ENCODE results near the gene TPCN2.
"Not testable (repeated sequence)": the region's sequence is repeated elsewhere in the genome, so short reads cannot be mapped to it uniquely, and the experiment has no call there.

Gene TPCN2

GRCh38 chr11:69048694-69049489 lies at the start of gene TPCN2:
Gene TPCN2 (plus strand): TSS chr11:69048932. CDS start chr11:69048998, 66 bp downstream.
- DNase-seq, result peak; percentile 97

- no peak for DNase-seq
Observed at GRCh38 chr11:68999093-68999747, 49.5 kb upstream of the TPCN2 start.

DNA sequence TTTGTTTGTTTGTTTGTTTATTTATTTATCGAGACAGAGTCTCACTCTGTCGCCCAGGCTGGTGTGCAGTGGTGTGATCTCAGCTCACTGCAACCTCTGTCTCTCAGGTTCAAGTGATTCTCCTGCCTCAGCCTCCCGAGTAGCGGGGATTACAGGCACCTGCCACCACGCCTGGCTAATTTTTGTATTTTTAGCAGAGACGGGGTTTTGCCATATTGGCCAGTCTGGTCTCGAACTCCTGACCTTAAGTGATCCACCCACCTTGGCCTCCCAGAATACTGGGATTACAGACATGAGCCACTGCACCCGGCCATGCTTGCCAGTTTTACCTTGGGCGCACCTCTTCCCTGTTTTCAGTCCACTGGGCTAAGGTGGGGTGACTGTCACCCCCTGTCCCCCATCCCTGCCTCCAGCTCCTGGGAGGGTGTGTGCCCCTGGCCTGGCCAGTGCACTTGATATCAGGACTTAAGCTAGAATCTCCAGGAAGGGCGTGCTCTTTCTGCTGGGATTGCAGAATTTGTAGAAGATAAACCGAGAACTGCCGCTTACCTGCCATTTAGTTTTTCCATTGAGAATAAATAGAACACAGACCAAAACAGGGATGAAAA lies 48.9 kb upstream of the TPCN2 start:
- DNase-seq, result not testable (repeated sequence)

GRCh38 chr11:69000391-69000790 lies 48.3 kb upstream of the TPCN2 start:
- DNase-seq, result no peak

DNA sequence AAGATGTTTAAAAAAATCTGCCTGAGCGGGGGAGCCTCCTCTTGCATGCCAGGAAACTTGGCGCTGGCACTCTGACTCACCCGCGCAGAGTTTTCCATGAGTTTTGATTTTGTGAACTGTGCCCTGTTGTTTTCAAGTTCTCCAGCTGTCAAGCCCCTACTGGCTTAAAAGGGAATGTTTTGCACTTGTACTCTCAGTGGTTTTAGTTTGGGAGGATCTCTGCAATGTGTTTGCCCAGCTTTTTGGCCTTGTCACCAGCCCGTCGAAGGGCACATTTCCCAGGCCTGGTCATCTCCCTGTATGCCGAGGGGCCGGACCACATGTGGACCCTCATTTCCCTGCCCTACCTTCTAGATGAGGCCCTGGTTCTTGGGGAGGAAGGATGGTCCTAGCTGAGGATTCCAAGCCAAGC lies 47.9 kb upstream of the TPCN2 start:
- DNase-seq, result peak; percentile 88

DNA sequence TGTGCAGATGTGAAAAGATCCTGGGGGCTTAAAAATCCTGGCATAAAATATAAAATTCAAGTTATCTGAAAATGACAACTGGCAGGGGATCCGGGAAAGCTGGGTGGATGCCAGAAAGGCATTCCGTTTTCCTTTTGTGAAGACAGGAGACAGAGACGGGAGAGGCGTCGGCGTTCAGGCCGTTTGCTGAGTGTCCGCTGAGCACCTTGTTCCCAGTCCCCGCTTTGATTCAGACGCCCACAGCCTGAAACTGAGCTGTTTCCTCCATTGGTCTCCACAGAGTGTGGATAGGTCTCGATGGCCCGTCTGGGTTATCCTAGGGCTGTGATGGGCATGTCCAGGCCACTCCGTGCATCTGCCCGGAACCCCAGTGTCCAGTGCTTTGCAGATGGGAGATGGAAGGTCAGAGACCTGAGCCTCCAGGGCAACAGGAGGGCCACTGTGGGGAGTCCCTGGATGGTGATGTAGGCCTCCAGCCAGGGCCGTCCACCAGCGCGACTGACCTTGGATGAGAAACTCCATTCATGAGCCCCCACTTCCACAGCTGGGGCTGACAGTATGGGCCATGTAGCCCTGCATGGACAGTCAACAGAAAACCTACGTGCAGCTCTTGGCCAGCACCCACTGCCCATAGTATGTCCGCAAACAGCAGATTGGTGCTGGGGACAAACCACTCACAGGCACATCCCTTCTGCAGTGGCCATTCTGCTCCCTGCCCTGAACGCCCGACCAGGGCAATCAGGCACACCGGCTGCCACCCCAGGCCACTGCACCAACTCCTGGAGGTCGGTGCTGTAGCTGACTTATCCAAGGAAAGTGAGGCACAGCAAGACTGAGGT lies 47.3 kb upstream of the TPCN2 start:
- no peak for DNase-seq

DNA sequence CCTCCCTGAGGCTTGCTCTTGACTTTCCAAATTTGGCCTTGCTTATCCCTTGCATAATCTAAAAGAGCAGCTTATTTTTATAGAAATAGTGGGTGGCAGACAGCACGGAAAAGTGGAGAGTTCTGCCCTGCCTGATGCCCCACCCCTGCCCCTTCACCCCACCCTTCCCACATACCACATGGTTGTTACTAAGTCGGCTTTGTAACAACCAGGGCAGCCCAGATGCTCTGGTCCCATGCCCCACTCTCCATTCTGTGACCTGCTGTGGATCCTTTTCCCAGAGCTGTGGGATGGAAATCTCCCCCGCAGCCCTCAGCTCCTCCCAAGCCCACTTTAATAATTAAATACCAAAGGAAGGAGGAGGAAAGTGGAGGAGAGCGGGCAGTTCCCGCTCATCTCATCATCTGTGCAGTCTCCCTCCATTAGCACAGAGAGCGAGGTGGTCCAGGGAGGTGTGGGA lies 46.6 kb upstream of the TPCN2 start:
- DNase-seq, result no peak

DNA sequence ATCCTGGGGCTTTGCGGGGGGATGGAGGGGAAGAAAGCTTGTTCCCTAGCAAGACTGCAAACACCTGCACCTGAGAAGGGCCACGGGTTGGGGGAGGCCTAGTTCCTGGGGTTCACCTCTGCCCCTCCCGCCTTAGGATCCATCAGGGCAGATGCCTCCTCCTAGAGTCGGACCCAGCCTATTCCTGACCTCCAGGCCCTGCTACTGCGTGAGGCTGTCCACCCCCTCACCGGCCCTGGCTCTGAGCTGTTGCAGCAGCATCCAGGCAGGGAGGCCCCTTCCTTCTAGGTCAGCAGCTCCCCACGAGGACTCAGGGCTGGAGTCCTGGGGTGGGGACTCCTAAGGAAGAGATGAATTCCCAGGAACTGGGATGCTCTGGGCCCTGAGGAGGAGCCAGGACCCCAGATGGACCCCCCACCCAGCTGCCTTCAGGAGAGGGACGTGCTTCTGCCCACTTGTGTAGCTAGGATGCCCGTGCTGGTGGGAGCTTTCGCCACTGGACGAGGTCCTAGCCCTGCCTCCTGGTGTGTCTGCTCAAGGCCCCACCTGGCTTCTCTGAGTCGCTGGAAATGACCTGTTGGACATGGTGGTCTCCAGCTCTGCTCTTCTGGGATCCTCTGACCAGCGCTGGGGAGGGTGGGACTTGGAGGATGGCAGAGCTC lies 46.0 kb upstream of the TPCN2 start:
- DNase-seq, result no peak

DNA sequence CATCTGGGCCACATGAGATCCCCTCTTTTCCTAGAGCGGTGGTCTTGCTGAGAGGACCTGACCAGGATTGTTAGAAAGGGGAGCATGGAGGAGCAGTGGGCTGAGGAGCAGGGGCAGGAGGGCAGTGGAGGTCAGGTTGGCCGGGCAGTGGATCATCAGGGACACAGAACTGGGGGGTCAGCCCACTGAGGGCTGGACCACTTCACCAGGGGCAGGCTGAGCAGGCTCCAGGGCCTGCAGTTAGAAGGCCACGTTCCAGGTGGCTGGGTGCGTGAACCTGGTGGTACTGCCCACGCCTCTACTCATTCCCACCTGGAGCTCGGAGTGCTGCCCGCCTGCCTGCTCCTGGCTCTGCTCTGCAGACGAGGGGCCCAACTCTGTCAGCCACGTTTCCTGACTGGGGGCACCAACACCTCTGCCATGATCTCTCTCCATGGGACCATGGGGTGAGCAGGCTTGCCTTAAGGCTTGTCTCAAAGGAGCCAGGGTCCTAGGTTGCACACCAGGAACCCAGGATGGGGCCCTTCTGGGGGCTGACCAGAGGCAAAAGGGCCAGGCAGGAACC lies 45.3 kb upstream of the TPCN2 start:
- no peak for DNase-seq

GRCh38 chr11:69003866-69004367 lies 44.8 kb upstream of the TPCN2 start:
- no peak for DNase-seq

DNA sequence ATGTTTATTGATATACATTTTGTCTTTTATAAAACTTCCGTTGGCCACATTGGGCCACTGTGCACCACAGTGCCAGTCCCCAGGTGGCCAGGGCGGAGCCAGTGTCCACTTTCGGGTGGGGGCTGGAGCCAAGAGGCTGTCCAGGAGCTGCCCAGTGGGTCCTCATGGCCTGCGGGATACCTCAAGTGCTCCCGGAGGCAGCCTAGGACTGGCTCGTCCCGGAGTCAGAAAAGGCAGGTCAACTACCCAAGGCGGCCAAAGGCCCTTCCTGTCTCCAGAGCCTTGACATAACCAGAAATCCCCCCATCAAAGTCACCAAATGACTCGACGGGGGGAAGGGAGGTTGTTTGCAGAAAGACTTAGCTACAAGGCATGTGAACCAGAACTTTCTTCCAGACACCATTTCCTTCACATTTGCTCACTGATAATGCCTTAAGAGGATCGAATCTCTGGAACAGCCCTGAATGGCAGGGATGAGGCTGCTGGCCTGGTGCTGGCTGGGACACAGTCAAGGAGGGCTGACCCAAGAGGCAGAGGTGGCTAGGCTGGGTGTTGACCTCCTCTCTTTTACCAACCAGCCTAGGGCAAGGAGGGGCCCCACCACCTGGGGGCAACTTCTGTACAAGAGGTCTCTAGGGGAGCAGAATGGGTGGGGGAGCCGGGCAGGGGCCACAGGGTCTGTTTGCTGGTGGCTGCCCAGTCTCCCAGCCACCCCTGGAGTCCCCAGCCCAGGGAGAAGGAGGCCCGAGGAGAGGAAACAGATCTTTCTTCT lies 44.1 kb upstream of the TPCN2 start:
- DNase-seq, result no peak

GRCh38 chr11:69005183-69005630 lies 43.5 kb upstream of the TPCN2 start:
- DNase-seq, result no peak

- no peak for DNase-seq
Observed at GRCh38 chr11:69005631-69006368, 42.9 kb upstream of the TPCN2 start.

GRCh38 chr11:69006816-69007215 lies 41.9 kb upstream of the TPCN2 start:
- DNase-seq, result no peak

DNA sequence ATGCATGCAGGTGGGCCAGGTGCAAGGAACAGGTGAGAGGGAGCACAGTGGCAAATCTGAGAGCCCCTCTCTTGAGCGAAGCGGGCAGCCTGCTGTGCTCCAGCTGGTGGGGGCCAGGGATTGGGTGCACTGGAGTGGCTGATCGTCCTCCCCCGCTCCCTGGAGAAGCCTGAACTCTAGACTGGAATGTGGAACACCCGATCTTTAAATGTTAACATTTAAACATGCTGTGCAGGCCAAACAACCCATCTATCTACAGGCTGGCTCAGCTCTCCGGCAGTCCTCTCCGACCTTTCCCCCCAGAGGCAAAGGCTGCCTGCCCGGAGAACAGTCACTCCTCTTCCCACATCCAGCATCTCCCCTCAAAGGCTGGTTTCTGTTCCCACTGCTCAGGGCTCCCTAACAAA lies 40.8 kb upstream of the TPCN2 start:
- DNase-seq, result no peak

DNA sequence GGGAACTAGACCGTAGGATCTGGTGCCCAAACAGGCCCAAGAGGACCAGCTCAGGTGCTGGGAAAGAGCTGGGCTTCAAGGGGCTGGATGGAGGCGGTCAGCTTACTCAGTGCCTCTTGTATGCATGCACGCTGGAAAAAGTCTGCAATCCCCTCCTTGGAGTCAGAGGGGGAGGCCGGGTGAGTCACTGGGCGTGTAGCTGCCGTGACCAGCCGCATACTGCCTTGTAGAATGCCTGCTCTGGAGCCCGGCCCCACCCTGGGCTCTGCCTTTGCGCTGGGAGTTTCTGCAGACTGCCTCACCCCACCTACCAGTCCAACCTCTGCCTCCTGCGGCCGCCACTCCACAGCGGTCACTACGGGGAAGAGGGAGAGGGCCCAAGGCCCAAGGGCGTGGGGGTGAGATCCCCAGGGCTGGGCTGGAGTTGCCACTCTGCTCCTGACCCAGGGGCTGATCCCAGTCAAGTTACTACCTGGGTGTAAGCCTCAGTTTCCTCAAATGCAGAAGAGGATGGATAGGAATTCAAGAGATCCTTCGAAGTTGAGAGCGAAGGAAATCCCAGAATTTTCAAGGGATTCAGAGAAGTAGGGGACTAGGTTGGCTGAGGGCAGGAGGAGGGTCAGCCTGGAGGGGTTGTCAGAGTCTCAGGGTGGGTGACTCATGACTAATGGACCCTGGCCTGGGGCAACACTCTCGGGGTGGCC lies 39.8 kb upstream of the TPCN2 start:
- DNase-seq, result peak; percentile 89

- DNase-seq, result no peak
Observed at GRCh38 chr11:69009441-69010211, 39.1 kb upstream of the TPCN2 start.

DNA sequence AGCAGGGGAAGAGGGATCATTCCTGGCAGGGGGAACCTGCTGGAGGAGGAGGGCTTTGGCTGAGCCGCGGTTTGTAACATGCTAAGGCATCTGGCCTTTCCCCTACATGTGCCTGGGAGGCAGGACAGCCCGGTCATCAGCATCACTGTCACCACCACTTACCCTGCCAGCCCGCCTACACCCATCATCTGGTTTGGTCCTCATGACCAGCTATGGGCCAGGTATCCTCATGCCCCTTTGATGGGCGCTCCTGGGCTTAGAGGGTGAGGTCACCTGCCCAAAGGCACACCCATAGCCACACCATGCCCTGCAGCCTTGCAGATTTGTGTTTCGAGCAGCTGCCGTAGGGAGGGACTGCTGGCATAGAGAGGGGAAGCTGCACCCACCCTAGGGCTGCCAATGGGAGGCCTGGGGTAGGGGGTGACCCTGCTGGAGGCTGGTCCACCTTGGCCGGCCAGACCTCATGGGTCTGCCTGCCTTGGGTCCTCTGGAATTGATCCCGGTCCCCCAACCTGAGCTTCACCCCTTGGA lies 38.3 kb upstream of the TPCN2 start:
- DNase-seq, result no peak
